ENCODE measurements around the gene PIK3AP1. TPM values are rescaled to one million over a fixed set of nuclear protein-coding genes. Genes with fewer than 3 reads are reported as not detected.

PIK3AP1 gene
- total and polyA plus RNA-seq, 4 donors = 27.3 to 137 (median 50.9) TPM

- H3K4me1 ChIP-seq (ENCODE audit: control insufficient read depth in 4 of 4, insufficient read depth in 4 of 4, low read length in 3 of 4) = peaks cover 17 to 69% (median 45%) of the 10 kb centered on the region in 4 donors
- DNase-seq (ENCODE audit: low spot score) = no peak
- TF ChIP-seq JUND (IDR thresholded peaks at IDR 0.05) (no peak), GABPA (IDR thresholded peaks at IDR 0.05 in 1 of 2, conservative IDR thresholded peaks at IDR 0.05 in 1 of 2) (no peak), HNF4G (IDR thresholded peaks at IDR 0.05) (no peak)
- no peaks in the 10 kb centered on the region for H3K27me3 ChIP-seq (ENCODE audit: control insufficient read depth in 4 of 4, insufficient read depth in 4 of 4, low read length in 3 of 4)
- WGBS = 83% methylated on average over 4 of the region's 4 CpGs
- peaks cover 0 to 3% (median 0%) of the 10 kb centered on the region in 4 donors for H3K36me3 ChIP-seq (ENCODE audit: control insufficient read depth in 4 of 4, insufficient read depth in 3 of 4, low read depth in 1 of 4, low read length in 3 of 4)
- H3K9ac ChIP-seq (ENCODE audit: low read depth in 1 of 2, low read length in 2 of 2) = peak overlapping the region in 1 of 2 donors; percentile 51
- no peak overlapping the region for H3K4me3 ChIP-seq (ENCODE audit: low read depth in 1 of 3, low read length in 3 of 3)
- no peaks in the 10 kb centered on the region for H3K9me3 ChIP-seq (ENCODE audit: control insufficient read depth in 4 of 4, low read length in 3 of 4)
- peak overlapping the region; percentile 86 to 88 for H3K27ac ChIP-seq (ENCODE audit: low read depth in 1 of 2, low read length in 2 of 2)
Measured at GRCh38 chr10:96672481-96673175, 47.7 kb downstream of the PIK3AP1 start.

GRCh38 chr10:96671211-96671890 is 49.0 kb downstream of the PIK3AP1 start:
- H3K36me3 ChIP-seq (ENCODE audit: control insufficient read depth in 4 of 4, insufficient read depth in 3 of 4, low read depth in 1 of 4, low read length in 3 of 4) = peaks cover 0 to 3% (median 0%) of the 10 kb centered on the region in 4 donors
- H3K27ac ChIP-seq (ENCODE audit: low read depth in 1 of 2, low read length in 2 of 2) = peak overlapping the region; percentile 1 to 44
- H3K9ac ChIP-seq (ENCODE audit: low read depth in 1 of 2, low read length in 2 of 2) = no peak overlapping the region
- whole genome bisulfite sequencing = 88% methylated on average over 4 of the region's 4 CpGs
- no peaks in the 10 kb centered on the region for H3K27me3 ChIP-seq (ENCODE audit: control insufficient read depth in 4 of 4, insufficient read depth in 4 of 4, low read length in 3 of 4)
- peaks cover 14 to 63% (median 40%) of the 10 kb centered on the region in 4 donors for H3K4me1 ChIP-seq (ENCODE audit: control insufficient read depth in 4 of 4, insufficient read depth in 4 of 4, low read length in 3 of 4)
- DNase-seq (ENCODE audit: low spot score) = no peak
- H3K4me3 ChIP-seq (ENCODE audit: low read depth in 1 of 3, low read length in 3 of 3) = no peak overlapping the region
- no peaks in the 10 kb centered on the region for H3K9me3 ChIP-seq (ENCODE audit: control insufficient read depth in 4 of 4, low read length in 3 of 4)
- no peak for TF ChIP-seq FOXA2 (IDR thresholded peaks at IDR 0.05)
- no peak for TF ChIP-seq EGR1 (IDR thresholded peaks at IDR 0.05; ENCODE audit: low read depth in 2 of 2)
- no peak for TF ChIP-seq CTCF (IDR thresholded peaks at IDR 0.05; ENCODE audit: low read depth, low read length, missing input control)
- no peak for TF ChIP-seq ATF3 (IDR thresholded peaks at IDR 0.05)
- no peak for TF ChIP-seq TAF1 (conservative IDR thresholded peaks at IDR 0.05)
- no peak for TF ChIP-seq HNF4G (IDR thresholded peaks at IDR 0.05)
- no peak for TF ChIP-seq HNF4A (conservative IDR thresholded peaks at IDR 0.05)
- no peak for TF ChIP-seq JUND (IDR thresholded peaks at IDR 0.05)

- Histone ChIP-seq H3K4me3 (ENCODE audit: low read depth in 1 of 3, low read length in 3 of 3) (no peak overlapping the region), H3K9me3 (ENCODE audit: control insufficient read depth in 4 of 4, low read length in 3 of 4) (no peaks in the 10 kb centered on the region), H3K4me1 (ENCODE audit: control insufficient read depth in 4 of 4, insufficient read depth in 4 of 4, low read length in 3 of 4) (peaks cover 14 to 58% (median 36%) of the 10 kb centered on the region in 4 donors), H3K27me3 (ENCODE audit: control insufficient read depth in 4 of 4, insufficient read depth in 4 of 4, low read length in 3 of 4) (no peaks in the 10 kb centered on the region), H3K27ac (ENCODE audit: low read depth in 1 of 2, low read length in 2 of 2) (peak overlapping the region; percentile 1 to 44), H3K36me3 (ENCODE audit: control insufficient read depth in 4 of 4, insufficient read depth in 3 of 4, low read depth in 1 of 4, low read length in 3 of 4) (peaks cover 0 to 3% (median under 1%) of the 10 kb centered on the region in 4 donors), H3K9ac (ENCODE audit: low read depth in 1 of 2, low read length in 2 of 2) (no peak overlapping the region)
- no peak for DNase-seq (ENCODE audit: low spot score)
- 54% methylated on average over 4 of the region's 4 CpGs for WGBS
- TF ChIP-seq RAD21 (IDR thresholded peaks at IDR 0.05) (no peak), HNF4A (conservative IDR thresholded peaks at IDR 0.05) (no peak), FOXA2 (IDR thresholded peaks at IDR 0.05) (no peak), JUND (IDR thresholded peaks at IDR 0.05) (no peak), CTCF (IDR thresholded peaks at IDR 0.05; ENCODE audit: low read depth, low read length, missing input control) (no peak), ZBTB33 (IDR thresholded peaks at IDR 0.05) (no peak), TAF1 (conservative IDR thresholded peaks at IDR 0.05) (no peak), NR2F2 (IDR thresholded peaks at IDR 0.05) (no peak), EGR1 (IDR thresholded peaks at IDR 0.05; ENCODE audit: low read depth in 2 of 2) (no peak), REST (IDR thresholded peaks at IDR 0.05) (no peak), ATF3 (IDR thresholded peaks at IDR 0.05) (no peak)
Measured at GRCh38 chr10:96670786-96671185, 49.5 kb downstream of the PIK3AP1 start.
